GM12874 (cell line): ENCODE measurements around the gene AGL.

Experiments used
- TF ChIP-seq, protein P1 (sequence below): IDR thresholded peaks from 2 replicates; pipeline ENCODE4 v1.5.1; 2011; ENCODE audit warnings: low read depth, mild to moderate bottlenecking, control low read depth, low read length, moderate library complexity; ENCODE audit not compliant: insufficient read depth

The AGL gene

DNA sequence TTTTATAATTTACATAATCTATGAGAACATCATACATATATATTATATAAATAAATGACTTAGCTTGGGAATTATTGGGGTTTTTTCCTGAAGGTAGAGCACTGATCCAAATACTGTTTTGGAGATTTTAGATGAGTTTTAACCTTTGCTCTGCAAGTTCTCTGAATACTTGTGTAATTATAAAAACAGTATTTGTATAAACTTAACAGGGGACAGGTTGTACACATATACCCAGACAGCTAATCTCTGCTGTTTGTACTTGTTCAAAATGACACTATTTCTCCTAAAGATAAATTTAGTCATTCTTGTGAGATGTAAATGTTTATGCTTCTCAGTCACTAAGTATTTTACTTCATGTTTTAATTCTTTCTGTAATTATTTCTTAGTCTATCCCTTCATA is 8.7 kb downstream of the AGL start:
- TF ChIP-seq, protein P1, sequence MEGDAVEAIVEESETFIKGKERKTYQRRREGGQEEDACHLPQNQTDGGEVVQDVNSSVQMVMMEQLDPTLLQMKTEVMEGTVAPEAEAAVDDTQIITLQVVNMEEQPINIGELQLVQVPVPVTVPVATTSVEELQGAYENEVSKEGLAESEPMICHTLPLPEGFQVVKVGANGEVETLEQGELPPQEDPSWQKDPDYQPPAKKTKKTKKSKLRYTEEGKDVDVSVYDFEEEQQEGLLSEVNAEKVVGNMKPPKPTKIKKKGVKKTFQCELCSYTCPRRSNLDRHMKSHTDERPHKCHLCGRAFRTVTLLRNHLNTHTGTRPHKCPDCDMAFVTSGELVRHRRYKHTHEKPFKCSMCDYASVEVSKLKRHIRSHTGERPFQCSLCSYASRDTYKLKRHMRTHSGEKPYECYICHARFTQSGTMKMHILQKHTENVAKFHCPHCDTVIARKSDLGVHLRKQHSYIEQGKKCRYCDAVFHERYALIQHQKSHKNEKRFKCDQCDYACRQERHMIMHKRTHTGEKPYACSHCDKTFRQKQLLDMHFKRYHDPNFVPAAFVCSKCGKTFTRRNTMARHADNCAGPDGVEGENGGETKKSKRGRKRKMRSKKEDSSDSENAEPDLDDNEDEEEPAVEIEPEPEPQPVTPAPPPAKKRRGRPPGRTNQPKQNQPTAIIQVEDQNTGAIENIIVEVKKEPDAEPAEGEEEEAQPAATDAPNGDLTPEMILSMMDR = no peak

DNA sequence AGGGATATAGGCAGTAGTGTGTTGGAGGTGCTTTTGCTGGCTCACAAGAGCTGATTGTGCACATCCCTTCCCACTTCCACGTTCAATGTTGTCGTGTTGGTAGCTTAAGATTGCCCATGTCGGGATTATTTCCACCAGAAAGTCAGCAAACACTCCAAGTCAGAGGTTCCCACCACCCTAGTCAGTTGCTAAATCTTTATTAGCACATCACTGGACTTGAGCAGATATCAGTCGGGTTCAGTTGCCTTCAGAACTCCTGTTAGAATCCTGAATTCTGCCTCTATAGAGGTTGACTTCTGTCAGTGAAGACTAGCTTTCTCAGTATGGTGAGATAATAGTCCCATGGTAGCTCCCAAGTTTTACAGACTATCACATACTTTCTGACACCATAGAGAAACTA is 10.5 kb downstream of the AGL start:
- TF ChIP-seq, protein P1 = no peak

DNA sequence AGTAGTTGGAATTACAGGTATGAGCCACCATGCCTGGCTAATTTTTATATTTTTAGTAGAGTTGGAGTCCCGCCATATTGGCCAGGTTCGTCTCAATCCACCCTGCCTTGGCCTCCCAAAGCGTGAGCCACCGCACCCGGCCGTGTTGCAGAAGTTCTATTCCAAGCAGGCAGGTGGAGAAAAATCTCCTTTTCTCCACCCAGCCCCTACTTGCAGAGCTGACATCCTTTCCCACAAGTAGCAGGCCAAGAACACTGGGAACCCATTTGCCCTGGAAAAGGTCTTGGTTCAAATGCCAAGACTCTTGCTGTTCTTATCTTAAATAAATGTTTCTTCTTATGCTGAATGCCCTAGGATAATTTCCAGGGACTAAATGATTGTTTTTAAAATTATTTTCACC is 17.5 kb downstream of the AGL start:
- TF ChIP-seq, protein P1 = no peak

DNA sequence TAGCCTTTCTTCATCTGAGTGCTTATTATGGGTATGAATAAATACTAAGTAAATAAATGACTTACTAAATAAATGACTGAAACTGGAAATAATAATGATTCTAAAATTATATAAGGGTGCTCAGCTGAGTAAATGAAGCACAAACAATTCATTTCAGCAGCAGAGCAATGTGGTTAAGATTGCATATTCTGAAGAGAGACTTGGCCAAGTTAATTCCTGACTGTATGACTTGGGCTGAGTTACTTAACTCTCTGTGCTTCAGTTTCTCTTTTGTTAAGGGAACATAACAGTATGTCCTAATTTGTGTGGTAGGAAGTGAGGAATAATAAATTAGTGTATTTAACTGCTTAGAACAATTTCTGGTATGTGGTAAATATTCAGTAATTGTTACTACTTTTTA is 19.1 kb downstream of the AGL start:
- TF ChIP-seq, protein P1 = no peak

DNA sequence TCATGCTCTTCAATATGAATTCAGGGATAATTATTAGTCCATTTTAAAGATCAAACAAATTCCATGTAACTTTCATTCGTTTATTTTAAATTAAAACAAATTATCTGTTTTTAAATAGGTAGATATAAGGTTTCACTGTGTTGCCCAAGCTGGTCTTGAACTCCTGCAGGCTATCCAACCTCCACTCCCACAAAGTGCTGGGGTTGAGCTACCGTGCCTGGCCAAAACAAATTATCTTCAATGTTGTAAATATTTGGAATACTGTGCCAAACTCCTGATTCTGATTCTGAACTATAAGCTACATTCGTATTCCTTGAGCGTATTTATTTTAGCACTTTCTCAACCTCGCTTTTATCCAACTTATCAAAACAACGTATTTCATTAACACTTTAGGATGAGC is 19.6 kb downstream of the AGL start:
- TF ChIP-seq, protein P1 = no peak

DNA sequence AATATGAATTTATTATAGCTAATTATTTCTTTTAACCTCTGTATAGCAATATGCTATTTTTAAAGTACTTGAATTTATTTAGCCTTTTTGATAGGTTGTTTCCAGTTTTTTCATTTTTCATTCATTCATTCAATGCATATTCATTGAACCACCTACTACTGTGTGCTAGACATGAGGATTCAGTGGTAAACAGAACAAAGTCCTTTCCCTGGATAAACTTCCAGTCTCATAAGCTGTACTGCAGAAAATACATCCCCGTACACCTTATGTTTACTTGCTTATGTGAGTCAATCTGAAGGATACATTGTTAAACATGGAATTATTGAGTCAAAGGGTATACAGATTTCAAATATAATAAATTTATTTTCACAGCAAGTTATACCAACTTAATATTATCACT is 21.9 kb downstream of the AGL start:
- TF ChIP-seq, protein P1 = no peak

DNA sequence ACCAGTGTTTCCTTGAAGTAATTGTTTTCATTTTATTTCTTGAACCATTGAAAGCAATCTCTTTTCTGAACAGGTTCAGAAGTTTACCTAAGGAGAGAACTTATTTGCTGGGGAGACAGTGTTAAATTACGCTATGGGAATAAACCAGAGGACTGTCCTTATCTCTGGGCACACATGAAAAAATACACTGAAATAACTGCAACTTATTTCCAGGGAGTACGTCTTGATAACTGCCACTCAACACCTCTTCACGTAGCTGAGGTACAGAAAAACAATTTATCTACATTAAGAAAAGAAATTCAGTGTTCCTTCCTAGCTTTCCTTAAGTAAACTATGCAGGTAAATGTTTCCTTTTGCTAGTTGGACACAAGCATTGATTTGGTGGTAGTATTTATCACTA is 27.4 kb downstream of the AGL start:
- TF ChIP-seq, protein P1 = no peak

DNA sequence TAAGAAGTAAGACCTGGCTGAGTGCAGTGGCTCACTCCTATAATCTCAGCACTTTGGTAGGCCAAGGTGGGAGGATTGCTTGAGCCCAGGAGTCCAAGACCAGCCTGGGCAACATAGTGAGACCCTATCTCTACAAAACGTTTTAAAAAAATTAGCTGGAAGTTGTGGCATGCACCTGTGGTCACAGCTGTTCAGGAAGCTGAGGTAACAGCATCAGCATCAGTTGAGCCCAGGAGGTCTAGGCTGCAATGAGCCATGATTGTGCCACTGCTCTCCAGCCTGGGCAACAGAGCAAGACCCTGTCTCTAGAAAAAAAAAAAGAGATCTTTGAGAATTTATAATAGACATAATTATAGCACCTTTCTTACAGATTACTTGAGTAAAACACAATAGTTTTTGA is 36.0 kb downstream of the AGL start:
- TF ChIP-seq, protein P1 = no peak
